Muscle layer of duodenum (tissue), 2 donors: ENCODE results near the gene CENPU.
A peak's percentile ranks its signal among the peaks of the same experiment; 100 is the strongest.
"Not testable (repeated sequence)": the region's sequence is repeated elsewhere in the genome, so short reads cannot be mapped to it uniquely, and the experiment has no call there.

Experiments used
- H3K27ac ChIP-seq: one replicate; pipeline ENCODE4 v1.7.0; 2013; ENCODE audit warnings: mild to moderate bottlenecking, low read length
- H3K27me3 ChIP-seq: one replicate; pipeline ENCODE4 v1.7.0; 2013; ENCODE audit warnings: low read depth, mild to moderate bottlenecking, control low read depth, low read length
- H3K36me3 ChIP-seq, 2 donors: one replicate each; pipeline ENCODE4 v1.7.0; 2013; ENCODE audit warnings: low read length in 2 of 2, control low read depth in 1 of 2, mild to moderate bottlenecking in 1 of 2; ENCODE audit not compliant: insufficient read depth in 2 of 2, control insufficient read depth in 1 of 2
- H3K4me1 ChIP-seq, 2 donors: one replicate each; pipeline ENCODE4 v1.7.0; 2013; ENCODE audit warnings: low read length in 2 of 2, mild to moderate bottlenecking in 2 of 2, control low read depth in 1 of 2, moderate library complexity in 1 of 2; ENCODE audit not compliant: insufficient read depth in 2 of 2, control insufficient read depth in 1 of 2
- H3K4me3 ChIP-seq, 2 donors: one replicate each; pipeline ENCODE4 v1.7.0; 2013; ENCODE audit warnings: low read length in 2 of 2, low read depth in 1 of 2, mild to moderate bottlenecking in 1 of 2
- H3K9me3 ChIP-seq, 2 donors: one replicate each; pipeline ENCODE4 v1.7.0; 2013; ENCODE audit warnings: low read length in 2 of 2, control low read depth in 1 of 2, mild to moderate bottlenecking in 1 of 2; ENCODE audit not compliant: control insufficient read depth in 1 of 2
- donor health status: healthy.

CENPU gene, protein sequence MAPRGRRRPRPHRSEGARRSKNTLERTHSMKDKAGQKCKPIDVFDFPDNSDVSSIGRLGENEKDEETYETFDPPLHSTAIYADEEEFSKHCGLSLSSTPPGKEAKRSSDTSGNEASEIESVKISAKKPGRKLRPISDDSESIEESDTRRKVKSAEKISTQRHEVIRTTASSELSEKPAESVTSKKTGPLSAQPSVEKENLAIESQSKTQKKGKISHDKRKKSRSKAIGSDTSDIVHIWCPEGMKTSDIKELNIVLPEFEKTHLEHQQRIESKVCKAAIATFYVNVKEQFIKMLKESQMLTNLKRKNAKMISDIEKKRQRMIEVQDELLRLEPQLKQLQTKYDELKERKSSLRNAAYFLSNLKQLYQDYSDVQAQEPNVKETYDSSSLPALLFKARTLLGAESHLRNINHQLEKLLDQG

DNA sequence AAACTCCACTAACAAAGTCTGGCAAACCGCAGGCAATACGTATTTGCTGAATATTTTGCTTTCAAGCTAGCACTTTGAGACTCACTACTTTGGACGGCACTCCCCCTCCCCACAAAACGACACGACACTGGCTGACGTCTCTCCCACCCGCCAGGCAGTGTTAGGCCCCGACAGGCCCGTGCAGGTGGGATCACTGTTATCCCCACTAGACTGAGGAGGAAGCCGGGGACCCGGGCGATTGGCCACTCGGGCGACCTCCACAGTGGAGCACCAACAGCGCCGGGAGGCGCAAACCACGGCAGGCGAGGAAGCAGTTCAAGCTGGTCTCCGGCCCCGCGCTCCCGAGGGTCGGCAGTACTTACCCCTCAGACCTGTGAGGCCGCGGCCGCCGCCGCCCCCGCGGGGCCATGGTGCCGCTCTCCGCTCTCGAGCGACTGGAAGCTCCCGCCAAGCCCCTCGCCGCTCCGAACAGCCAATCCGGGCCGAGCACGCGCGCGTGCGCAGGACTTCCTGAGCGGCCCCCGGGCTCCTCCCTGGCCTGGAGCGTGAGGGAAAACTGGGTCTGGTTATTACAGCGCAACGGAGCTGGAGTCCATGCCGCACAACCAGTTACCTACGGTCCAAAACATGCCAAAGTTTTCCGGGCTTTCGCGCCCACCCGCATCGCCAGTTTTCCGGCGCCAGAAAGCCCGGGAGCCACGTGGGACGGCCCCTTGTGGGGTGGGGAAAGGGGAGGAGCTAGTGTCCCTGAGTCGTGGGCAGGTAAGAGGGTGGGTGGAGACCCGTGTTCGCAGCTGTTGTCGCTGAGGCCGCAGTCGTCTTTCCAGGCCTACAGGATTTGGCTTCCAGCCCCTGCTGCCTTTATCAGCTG, at the start of gene CENPU:
CENPU (minus strand) TSS at position 443 of the 871 bp plus-strand sequence; CDS start at position 409, 34 bp downstream.
- no peaks in the 10 kb centered on the region for H3K36me3 ChIP-seq
- H3K27me3 ChIP-seq, result no peaks in the 10 kb centered on the region
- no peaks in the 10 kb centered on the region for H3K9me3 ChIP-seq
- peak within 1 kb of the TSS; percentile 67 to 98 for H3K4me3 ChIP-seq
- peak within 1 kb of the TSS; percentile 65 for H3K27ac ChIP-seq
- H3K4me1 ChIP-seq, result peaks cover 0 to 12% of the 10 kb centered on the region in 2 donors

DNA sequence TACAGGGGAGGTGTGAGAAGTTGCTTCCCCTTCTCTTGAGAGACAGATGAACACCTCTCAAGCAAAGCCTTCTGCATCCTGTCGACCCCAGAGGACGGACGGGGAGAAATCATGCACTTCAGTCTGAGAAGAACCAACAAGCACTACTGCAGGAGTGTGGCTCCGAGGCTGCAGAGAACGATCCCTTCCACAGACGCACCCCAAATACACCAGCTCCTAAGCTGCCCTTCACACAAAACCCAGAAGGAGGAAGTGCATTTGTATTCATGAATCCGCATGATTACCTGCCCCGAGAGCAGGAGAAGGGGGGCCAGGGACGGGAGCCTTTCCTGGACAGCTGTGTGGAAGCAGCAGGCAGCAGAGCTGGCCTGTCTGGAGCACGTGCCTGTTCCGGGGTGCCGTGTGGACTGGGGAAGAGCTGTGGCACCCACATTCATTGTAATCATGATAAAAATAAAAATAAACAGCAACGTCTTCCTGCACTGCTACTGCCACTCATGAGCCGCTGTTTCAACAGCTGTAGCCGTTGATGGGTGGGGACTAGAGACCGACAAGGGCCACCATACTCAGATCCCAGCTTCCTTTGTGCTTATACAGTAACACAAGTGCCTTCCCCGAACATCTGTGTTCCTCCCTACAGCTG, 49.0 kb upstream of the CENPU start:
- Histone ChIP-seq H3K36me3 (peaks cover 18 to 42% of the 10 kb centered on the region in 2 donors), H3K4me3 (no peak overlapping the region), H3K4me1 (no peaks in the 10 kb centered on the region), H3K9me3 (no peaks in the 10 kb centered on the region), H3K27ac (no peak overlapping the region), H3K27me3 (no peaks in the 10 kb centered on the region)

DNA sequence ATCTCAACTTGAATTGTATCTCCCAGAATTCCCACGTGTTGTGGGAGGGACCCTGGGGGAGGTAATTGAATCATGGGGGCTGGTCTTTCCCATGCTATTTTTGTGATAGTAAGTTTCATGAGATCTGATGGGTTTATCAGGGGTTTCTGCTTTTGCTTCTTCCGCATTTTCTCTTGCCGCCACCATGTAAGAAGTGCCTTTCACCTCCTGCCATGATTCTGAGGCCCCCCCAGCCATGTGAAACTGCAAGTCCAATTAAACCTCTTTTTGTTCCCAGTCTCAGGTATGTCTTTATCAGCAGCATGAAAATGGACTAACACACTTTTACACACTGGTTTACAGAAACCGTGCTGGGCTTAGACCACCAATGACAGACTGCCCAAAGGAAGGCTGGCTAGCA, 45.3 kb upstream of the CENPU start:
- not testable (repeated sequence) for H3K4me1 ChIP-seq, H3K27ac ChIP-seq, H3K9me3 ChIP-seq, H3K4me3 ChIP-seq, H3K27me3 ChIP-seq
- peaks cover 8 to 45% of the 10 kb centered on the region in 2 donors for H3K36me3 ChIP-seq

DNA sequence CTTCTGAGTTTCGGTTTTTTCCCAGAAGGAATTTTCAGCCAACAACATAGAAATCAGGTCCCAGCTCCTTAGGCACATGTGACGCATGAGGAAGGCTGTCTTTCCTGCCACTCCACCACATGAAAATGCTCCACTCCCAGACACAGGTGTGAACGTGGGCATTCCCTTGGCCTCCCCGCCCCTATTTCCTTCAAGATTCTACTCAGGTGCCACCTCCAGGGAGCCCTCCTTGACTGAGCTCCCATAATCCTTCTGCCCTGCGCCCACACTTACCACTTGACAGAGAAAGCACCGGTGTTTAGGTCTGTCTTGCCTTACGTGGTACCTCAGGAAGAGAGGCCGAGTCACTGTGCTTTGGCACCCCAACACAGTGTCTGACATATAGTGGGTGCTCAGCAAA, 44.4 kb upstream of the CENPU start:
- H3K36me3 ChIP-seq, result peaks cover 4 to 44% of the 10 kb centered on the region in 2 donors
- H3K27ac ChIP-seq, result no peak overlapping the region
- H3K4me3 ChIP-seq, result no peak overlapping the region
- H3K9me3 ChIP-seq, result no peaks in the 10 kb centered on the region
- H3K4me1 ChIP-seq, result no peaks in the 10 kb centered on the region
- H3K27me3 ChIP-seq, result no peaks in the 10 kb centered on the region

DNA sequence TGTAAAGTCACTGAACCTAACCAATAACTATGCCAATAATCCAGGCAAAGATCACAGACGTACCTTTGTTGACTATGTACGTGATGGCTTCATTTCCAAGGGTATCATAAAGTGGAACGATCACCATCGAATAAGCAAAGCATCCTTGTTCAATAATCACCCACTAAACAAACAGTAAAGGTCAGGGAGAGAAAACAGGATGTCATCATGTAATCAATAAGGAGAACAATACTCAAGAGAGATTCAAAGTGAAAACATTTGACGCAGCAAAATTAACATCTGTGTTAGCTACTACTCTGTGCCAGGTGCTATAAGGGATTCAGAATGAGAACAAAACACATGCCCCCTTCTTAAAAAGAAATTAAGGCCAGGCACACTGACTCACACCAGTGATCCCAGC, 42.9 kb upstream of the CENPU start:
- no peaks in the 10 kb centered on the region for H3K4me1 ChIP-seq
- H3K9me3 ChIP-seq, result no peaks in the 10 kb centered on the region
- no peaks in the 10 kb centered on the region for H3K27me3 ChIP-seq
- H3K4me3 ChIP-seq, result no peak overlapping the region
- H3K27ac ChIP-seq, result no peak overlapping the region
- peaks cover 9 to 43% of the 10 kb centered on the region in 2 donors for H3K36me3 ChIP-seq

DNA sequence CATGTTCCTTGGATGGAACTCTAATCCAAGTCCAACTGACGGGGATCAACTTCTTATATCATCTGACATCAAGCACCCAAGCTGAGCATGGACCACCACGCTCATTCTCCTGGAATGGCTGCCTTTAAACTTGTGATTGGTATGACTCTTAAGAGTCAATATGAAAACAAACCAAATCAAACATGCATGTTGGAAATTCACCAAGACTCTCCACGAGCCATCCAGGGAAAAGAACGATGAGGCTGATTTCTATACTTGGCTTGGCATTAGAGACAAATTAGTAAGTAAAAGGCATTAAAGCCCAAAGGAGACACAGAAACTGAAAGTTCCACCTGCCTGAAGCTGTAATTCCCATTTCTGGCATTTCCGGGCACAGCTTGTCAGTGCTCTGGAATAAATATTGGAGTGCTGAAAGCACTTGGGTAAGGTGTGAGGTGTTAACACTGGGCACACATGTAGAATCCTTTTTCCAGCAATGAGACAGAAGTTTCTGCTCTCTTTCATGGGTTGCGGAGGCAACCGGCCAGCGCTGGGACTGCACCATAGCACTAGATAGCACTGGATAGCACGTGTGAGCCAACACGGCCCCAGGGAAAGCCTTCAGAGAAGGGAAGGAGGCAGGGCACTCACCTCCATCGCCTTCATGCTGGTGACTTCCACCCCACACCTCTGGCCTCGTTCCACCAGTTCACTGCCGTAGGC, 42.1 kb upstream of the CENPU start:
- Histone ChIP-seq H3K36me3 (peaks cover 9 to 43% of the 10 kb centered on the region in 2 donors), H3K9me3 (no peaks in the 10 kb centered on the region), H3K27ac (no peak overlapping the region), H3K27me3 (no peaks in the 10 kb centered on the region), H3K4me3 (no peak overlapping the region), H3K4me1 (no peaks in the 10 kb centered on the region)

DNA sequence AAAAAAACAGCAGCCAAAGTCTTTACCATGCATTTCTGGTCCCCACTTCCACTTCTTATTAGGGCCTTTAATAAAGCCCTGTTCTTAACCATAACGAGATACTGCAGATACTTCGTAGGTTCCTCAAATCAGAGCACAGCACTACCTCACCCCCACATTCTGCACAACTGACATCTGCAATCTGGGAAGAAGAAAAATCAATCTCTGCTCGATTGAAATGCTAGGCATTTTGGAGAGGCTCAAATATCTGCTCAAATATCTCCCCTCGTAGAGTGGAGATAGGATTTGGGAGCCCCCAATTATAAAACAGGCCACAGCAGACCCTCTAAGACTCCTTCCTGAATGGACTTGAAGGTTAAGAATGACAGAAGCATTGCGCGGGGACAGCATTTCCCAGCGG, 40.3 kb upstream of the CENPU start:
- Histone ChIP-seq H3K27ac (no peak overlapping the region), H3K36me3 (peaks cover 17 to 44% of the 10 kb centered on the region in 2 donors), H3K4me3 (no peak overlapping the region), H3K27me3 (no peaks in the 10 kb centered on the region), H3K4me1 (no peaks in the 10 kb centered on the region), H3K9me3 (no peaks in the 10 kb centered on the region)

DNA sequence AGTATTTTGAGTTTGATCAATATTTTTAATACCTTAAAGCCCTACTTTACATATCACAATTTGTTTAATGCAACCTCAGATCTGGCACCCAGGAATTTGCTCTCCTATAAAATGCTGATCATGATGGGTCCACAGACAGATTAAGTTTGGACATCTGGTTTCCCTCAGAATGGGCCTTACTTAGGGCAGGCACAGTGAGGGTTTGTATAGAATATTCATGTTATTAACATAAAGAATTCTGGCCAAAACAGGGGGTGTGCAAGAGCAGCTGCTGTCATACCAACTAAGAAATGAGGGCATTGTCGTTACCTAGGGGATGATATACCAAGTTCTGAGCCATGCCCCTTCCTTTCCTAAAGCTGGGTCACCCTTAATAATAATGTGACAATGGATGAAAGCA, 37.5 kb upstream of the CENPU start:
- Histone ChIP-seq H3K4me1 (no peaks in the 10 kb centered on the region), H3K4me3 (no peak overlapping the region), H3K36me3 (peaks cover 25 to 57% of the 10 kb centered on the region in 2 donors), H3K27me3 (no peaks in the 10 kb centered on the region), H3K27ac (no peak overlapping the region), H3K9me3 (no peaks in the 10 kb centered on the region)

DNA sequence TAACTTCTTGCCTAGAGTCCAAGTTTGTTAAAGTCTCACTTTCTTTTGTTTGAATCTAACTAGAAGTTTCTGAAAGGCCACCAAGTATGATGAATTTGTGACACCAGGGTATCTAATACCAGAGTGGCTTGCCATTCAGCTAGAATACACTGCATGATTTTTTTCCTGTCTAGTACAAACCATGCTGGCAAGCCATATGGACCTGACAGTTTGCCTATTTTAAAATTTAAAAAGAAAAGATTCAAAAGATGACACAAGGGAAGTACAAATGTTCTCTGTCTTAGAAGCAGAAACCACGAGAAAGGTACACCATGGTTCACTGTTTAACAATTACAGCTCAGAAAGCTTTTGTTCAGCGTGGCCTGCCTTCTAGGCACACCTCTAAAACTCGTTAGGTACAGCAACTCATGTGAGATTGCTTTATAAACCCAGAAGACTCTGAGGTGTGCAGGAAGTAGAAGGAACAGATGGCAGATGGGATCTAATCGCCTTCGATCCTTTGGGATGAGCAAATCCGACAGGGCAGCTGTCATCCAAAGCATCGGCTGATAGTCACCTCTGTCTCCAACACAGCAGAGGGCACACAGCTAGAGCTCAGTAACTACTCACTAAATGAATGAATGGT, 35.4 kb upstream of the CENPU start:
- Histone ChIP-seq H3K9me3 (no peaks in the 10 kb centered on the region), H3K4me1 (no peaks in the 10 kb centered on the region), H3K27me3 (no peaks in the 10 kb centered on the region), H3K27ac (no peak overlapping the region), H3K36me3 (peaks cover 44 to 66% of the 10 kb centered on the region in 2 donors), H3K4me3 (no peak overlapping the region)

DNA sequence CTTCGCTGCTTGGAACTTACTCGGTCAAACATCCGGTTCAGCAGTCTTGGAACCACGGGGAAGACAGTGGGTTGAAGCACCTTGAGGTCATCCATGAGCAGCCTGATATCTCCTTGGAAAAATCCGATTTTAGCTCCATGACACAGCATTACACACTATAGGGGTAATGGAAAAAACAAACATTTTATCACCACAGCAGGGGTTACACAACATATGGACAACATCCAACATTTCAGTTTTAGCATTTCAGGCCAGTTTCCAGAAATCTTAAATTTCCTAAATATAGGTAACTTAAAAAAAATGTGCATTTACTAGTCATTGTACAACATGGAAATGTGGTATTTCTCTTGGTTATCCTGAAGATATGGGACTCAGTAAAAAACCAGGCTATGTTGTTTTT, 34.4 kb upstream of the CENPU start:
- no peaks in the 10 kb centered on the region for H3K9me3 ChIP-seq
- H3K36me3 ChIP-seq, result peaks cover 44 to 60% of the 10 kb centered on the region in 2 donors
- no peak overlapping the region for H3K4me3 ChIP-seq
- H3K27me3 ChIP-seq, result no peaks in the 10 kb centered on the region
- no peaks in the 10 kb centered on the region for H3K4me1 ChIP-seq
- no peak overlapping the region for H3K27ac ChIP-seq
